HG02610 (cell line): ENCODE measurements around the gene RARA.

Experiments used
- ATAC-seq: cut with Tn5 transposase; IDR thresholded peaks from one replicate; pipeline ENCODE4 v1.9.1; 2021; ENCODE audit warnings: mild to moderate bottlenecking, moderate library complexity; ENCODE audit not compliant: unreplicated experiment

RARA gene

DNA sequence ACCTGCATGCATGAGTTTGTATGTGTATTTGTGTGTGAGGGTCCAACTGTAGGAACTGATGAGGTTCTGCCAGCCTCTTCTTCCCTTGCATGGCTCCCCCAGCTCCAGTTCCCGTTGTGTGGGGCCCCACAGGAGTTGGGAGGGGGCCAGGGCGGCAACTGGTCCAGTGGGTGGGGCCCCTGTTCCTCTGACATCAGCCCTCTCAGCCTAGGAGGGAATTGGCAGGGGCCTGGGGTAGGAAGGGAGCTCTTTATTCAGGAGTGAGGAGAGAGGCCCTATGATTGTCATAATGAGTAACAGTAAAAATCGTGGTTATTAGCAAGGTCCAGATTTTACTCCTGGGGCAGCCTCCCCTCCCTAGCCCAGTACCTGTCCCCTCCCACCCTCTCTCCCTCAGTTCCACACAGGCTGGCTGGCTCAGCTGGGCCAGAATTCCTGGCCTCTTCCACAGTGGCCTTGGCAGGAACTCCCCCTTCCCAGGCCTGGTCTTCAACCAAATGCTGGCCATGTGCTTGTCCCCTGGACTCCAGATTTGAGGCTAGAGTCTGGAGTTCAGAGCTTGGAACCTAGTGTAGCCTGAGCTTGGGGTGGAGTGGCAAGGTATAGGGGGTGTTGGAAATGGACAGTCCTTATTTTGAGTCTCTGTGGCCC, 18.9 kb downstream of the RARA start:
- no peak for ATAC-seq

DNA sequence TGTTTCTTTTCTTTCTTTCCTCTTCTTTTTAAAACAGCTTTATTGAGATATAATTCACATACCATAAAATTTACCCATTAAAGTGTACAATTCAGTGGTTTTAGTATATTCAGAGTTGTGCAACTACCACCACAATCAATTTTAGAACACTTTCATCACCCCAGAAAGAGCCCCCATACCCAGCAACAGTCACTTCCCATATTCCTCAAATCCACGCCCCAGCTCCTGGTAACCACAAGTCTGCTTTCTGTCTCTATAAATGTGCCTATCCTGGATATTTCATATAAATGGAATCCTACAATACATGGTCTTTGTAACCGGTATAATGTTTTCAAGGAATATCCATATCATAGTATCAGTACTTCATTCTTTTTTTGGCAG, 19.4 kb downstream of the RARA start:
- no peak for ATAC-seq

DNA sequence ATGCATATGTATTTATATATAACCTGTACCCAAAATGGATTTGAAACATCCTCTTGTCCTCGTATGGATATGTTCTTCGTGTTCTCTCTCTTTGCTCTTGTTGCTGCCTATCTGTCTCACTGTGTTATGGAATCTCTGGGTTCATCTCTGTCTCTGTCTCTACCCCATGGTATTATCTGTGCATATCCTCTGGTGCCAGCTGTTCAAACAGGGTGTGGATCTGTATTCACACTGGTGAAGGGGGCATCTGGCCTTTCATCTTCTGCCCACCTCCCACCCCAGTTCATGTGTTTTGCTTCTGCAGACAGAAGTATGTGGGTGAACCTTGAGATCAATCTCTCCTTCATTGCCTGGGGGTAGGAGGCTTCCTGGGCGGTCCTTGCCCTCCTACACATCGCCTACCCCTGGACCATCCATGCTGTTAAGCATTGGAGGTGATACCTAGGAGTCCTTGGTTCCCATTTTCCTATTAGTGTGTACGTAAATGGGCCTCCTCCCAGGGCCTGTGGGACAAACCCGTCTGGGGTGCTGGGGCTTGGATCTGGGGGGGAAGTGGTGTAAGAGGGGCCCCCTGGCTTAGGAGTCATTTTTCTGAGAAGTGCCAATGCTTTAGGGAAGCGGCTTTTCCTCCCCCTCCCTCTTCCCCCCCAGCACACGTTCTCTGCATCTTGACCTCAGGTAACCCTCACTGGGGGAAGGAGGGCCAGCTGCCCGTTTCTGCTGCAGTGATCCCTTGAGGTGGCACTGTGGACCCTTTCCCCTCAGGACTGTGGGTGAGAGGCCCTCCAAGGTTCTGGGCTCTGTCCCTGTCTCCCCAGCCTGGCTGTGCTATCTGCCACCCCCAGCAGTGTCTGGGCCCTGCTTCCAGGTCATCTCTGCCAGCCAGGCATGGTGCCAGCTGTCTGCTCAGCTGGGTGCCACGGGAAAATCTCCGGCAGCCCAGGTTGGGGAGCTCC, 21.1 kb downstream of the RARA start:
- ATAC-seq: no peak

DNA sequence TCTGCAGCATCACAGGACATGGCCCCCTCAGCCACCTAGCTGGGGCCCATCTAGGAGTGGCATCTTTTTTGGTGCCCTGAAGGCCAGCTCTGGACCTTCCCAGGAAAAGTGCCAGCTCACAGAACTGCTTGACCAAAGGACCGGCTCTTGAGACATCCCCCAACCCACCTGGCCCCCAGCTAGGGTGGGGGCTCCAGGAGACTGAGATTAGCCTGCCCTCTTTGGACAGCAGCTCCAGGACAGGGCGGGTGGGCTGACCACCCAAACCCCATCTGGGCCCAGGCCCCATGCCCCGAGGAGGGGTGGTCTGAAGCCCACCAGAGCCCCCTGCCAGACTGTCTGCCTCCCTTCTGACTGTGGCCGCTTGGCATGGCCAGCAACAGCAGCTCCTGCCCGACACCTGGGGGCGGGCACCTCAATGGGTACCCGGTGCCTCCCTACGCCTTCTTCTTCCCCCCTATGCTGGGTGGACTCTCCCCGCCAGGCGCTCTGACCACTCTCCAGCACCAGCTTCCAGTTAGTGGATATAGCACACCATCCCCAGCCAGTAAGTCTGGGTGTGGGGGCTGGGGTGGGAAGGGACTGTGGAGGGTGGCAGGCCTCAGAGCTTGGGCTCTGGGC, 22.0 kb downstream of the RARA start:
- ATAC-seq: no peak

DNA sequence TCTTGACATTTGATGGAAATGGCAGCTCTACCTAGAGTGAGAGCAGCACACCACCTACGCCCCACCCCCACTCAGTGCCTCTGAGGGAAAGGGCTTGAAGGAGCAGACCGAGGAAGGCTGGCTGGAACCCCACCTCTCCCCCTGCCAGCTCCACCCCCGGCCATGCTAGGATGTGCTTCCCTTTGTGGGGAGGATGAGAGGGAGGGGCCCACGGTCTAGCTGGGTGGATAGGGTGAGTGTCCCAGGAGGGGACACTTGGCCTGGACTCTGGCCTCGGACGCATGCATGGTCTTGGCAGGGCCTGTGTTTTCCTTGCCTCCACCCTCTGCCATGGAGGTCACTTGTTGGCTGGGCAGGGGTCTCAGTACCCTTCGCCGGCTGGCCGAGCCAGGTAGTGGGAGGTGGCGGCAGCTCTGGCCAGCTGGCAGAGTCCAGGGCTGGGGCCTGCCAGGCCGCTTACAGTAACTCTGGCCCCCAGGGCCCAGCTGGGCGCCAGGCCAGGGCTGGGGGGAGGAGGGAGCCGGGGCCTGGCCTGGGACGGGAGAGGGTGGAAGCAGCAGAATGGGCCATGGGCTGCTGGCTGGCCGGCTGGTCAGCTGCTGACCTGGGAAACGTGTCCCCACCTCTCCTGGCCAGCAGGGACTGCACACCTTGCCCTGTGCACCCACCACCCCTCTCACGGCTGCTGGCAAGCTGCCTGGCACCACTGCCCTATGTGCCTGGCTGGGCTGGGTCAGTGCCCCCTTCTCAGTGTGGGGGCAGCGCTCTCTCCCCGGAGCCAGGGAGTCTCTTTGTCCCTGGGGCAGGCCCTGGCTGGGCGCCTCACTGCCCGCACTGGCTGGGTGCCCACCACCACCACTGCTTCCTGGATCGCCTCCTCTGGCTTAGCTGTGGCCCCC, 23.0 kb downstream of the RARA start:
- ATAC-seq: no peak

DNA sequence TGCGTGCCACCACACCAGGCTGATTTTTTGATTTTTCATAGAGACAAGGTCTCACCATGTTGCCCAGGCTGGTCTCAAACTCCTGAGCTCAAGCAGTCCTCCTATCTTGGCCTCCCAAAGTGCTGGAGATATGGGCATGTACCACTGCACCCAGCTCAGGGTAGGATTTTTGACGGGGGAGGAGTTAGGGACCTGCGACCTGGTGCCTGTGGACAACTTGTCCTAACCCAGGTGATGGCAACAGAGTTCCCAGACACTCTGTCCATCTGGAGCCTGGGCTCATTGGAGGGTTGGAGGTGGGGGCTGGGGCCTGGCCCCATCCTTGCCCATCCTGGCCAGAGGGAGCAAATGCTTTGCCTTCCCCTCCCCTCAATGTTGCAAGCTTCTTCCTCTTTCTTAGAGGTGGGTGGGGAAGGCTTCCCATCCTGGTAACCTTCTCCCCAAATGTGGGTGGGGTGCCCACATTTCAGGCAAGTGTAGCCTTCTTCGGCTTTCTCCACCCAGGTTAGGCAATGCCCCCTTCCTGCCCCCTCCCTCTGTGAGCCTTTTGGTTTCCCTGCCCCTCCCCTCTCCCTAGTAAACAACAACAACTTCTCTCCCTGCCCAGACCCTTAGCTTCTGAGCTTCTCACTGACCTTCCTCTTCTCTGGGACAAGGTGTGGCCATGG, 24.9 kb downstream of the RARA start:
- ATAC-seq: no peak

DNA sequence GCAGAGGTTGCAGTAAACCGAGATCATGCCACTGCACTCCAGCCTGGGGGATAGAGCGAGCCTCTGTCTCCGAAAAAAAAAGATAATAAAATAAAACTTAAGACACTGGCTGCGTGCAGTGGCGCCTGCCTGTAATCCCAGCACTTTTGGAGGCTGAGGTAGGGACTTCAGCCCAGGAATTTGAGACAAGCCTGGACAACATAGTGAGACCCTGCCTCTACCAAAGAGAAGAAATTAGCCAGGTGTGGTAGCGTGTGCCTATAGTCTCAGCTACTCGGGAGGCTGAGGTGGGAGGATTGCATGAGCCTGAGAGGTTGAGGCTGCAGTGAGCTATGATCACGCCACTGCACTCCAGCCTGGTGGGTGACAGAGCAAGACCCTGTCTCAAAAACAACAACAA, 26.6 kb downstream of the RARA start:
- no peak for ATAC-seq

DNA sequence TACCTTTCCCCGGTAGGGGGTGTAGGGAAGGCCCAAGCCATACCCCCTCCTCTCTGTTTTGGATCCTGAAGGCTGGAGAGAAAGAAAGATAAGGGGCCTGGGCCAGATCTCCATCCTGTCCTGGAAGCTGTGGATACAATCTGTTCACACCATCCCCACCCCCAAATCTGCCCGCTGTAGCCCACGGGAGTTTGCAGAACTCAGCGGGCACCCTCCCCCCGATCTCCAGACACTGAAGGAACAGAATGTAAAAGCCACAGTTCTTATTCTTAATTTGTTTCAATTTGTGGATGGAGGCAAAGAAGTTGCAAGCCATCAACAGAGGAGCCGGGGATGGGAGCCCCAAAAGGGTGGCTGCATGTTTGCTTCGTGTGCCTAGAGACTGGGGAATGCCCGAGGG, 28.4 kb downstream of the RARA start:
- ATAC-seq: no peak

DNA sequence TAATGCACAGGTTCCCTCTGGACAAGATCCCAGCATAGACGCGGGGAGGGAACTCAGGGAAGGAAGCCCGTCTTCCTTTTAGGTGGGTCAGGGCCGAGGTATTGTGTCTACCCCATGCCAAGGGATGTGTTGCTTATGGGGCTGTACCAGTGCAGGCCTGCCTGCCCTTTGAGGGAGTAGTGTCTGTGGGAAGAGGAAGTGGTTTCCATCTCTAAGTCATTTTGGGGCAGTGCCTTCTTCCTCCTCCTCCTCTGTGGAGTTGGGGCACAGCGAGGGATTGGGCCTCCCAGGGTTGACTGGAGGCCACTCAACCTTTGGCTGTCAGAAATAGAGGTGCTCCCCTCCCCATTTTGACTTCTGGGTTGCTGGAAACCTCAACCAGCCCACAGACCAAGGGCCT, 29.1 kb downstream of the RARA start:
- no peak for ATAC-seq

DNA sequence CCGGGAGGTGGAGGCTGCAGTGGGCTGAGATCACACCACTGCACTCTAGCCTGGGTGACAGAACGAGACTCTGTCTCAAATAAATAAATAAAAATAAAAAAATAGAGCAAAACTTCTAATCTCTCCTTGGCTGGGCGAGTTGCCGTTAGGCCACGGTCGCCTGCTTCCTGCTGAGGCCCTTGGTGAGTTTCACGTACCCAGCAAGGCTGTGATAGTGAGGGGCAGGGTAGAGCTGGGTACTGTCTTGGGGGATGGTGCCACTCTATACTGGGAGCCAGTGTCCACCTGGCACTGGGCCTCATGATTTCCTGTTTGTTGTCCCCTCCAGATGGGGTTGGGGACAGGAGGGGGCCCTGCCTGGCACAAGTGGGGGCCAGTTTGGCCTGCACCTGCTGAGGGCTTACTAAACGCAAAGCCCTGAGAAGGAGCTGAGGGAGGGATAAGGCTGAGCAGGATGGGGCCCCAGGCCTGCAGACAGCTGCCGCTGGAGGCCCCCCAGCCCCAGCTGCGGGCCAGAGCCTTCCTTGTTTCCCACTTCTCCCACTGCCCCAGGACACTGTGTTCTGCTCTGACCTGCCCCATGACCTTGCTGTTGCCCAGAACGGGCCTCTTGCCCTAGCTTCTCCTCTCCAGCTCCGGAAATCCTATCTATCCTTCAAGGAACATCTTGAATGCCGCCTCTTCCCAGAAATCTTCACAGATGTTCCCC, 30.1 kb downstream of the RARA start:
- no peak for ATAC-seq

DNA sequence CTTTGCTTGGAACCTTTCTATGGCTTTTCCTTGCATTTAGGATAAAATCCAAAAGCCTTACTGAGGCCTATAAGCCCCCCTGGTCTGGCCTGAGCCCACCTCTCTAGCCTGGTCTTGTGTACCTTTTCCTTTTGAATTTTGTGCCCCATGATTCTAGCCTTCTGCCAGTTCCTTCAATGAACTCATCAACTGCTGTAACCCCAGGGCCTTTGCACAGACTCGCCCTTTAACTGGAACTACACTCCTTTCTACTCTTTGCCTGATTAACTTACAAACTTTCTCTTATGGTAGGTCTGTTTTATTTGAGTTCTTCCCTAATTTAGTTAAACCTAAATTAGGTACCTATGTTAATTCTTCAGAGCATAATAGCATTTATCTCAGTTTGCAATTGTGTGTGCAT, 31.3 kb downstream of the RARA start:
- no peak for ATAC-seq

DNA sequence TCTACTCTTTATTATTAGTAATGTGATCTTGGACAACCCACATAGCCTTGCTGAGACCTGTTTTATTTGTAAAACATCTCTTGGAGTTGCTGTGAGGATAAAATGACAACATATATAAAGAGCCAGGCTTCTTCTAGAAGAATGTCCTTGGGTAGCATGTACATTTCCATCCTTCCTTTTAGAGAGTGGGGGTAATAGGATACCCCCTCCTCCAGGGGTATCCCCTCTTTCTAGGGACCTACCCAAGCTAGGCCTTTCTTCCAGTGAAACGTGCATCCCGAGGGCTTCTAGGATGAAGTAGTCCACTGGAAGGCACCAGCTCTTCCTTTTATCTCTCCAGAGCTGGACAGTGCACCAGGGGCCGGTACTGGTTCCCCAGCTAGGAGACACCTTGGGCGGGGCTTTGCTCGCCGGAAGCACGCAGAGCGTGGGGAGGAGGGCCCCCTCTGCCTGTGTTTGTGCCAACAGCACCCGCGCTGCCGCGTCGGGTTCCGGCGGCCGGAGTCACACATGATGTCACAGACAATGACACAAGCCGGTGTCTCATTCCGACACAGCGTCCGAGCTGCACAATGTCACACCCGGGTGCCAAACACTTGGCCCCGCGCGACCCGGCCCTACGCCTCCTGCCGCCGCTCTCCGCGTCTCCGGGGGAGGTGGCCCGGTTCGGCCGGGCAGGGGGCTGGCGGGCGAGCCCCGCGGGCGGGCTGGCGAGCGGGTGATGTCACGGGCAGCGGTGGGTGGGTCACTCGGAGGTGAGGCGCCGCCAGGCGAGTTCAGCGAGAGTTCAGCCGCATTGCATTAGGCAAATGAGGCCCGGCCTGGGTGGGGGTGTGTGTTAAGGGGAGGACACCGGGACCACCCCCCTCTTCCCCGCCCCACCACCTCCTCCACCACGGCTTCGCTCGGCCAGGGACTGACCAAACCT, 32.2 kb downstream of the RARA start:
- ATAC-seq: peak; percentile 48

DNA sequence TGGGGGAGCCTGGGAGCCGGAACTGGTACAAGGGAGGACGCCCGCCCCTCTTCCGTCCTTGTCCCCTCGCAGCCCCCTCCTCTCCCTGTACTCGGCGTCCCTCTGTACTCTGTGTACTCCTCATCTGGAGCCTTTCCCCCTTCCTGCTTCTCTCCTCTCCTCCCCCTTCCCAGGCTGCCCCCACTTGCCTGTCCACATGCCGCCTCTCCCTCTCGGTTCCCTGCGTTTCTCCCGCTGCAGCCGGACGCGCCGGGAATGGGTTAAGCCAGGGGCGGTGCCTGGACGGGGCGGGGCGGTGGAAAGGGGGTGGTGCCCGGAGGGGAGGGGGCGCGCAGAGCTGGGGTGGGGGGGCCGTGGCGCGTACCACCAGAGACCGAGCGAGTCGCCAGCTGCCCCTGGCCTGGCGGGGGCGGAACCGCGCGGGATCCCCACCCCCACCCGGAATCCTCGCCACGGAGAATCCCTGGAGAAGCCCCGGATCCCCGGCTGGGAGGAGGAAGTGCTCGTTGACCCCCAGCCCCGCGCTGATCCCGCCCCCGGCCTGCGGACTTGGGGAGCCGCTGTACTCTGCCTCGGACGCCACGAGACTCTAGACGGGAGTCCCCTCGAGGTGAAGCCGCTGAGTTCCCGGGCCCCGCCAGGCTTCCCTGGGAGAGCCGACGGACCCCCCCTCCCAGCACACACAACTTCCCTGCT, 33.0 kb downstream of the RARA start:
- no peak for ATAC-seq

DNA sequence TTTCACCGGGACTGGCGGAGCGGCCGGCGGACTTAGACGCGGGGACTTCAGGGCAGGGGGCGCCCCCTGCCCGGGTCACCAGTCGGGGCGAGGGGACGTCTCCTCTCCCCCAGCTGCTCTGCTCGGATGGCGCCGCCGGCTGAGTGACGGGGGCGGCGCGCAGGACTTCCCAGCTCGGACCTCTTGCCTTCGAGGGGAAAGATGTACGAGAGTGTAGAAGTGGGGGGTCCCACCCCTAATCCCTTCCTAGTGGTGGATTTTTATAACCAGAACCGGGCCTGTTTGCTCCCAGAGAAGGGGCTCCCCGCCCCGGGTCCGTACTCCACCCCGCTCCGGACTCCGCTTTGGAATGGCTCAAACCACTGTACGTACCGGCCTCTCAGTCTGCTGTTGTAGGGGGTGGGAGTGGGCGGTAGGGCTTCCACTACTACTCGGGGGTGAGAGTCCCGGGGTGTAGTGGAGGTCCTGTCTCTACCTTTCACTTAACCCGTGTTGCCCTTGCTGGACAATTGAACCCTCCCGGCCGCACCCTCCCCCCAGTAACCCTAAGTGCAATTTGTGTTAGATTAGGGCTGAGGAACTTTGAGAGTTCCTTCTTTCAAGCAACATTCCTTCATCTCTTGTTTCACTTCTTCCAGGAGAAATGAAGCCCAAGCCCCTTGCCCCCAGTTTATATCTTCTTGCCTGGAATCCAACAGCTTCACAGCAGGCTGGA, 33.7 kb downstream of the RARA start:
- ATAC-seq: no peak

DNA sequence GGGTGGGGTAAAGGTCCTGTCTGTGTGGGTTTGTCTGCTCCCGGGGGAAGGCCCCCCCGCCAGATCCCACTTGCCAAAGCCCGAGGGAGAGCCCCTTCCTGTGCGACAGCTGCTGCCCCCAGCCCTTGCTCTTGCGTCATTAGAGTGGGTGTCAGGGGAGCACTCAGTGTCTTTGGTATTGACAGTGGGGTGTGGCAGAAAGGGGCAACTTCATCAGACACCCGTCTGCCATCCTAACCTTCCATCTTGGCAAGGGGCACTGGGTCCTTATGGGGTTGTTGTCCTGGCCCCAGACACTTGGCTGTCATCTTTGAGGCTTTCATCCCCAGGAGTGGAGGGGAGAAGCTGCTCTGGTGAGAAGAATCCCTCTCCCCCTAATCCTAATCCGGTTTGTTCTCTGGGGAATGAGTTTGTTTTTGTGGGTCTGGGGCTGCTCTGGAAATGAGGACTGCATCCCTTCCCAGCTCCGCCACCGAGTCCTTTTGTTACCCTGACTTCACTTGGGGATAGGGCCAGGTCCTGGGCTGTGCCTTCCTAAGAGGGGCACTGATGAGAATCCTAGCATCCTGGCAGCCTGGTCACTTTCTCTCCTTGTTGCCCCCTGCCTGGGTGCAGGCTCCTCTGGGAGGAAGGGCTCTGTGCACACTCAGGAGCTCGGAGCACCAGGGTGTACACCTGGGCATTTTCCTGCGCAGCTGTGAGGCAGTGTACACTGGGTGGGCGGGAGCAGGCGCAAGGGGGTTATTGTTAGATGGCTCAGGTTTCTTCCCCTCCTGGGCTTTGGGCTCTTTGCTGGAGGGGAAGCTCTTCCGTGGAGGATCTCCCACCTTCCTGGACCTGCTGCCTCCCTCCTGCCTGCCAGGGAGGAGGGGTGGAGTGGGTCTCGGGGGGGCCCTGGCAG, 34.5 kb downstream of the RARA start:
- no peak for ATAC-seq

DNA sequence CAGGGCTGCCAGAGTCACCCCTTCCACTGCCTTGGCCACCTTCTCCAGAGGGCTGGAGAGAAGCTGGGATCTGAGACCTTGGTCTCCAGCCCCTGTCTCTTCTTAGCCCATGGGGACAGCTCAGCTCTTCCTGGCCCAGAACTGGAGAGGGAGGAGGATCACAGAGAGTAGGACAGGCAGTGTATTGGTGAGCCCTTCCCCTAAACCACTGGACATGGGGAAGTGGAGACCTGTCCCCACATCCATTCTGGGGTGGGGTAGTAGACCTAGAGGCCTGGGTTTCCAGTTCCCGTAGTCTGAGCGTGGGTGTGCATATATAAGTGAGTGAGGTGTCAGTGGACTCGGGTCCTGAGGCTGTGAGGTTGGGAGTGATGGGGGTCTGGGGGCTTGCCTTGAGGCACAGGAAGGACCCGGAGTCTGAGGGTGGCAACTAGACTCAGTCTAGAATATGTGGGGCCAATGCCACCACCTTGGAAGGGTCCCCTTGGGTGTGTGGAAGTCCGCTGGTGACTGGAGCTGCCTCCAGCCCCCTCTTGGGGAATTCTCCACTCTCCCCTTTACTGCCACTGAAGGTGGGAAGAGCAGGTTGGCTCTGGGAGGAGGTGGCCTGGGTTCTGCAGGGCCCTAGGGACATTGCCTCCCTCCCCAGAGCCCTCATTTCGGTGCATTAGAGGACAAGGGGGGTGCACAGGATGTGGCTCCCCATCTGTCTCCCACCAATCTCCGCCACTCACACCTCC, 35.6 kb downstream of the RARA start:
- no peak for ATAC-seq
